ENCODE results near the gene WDR45B.

WDR45B gene

DNA sequence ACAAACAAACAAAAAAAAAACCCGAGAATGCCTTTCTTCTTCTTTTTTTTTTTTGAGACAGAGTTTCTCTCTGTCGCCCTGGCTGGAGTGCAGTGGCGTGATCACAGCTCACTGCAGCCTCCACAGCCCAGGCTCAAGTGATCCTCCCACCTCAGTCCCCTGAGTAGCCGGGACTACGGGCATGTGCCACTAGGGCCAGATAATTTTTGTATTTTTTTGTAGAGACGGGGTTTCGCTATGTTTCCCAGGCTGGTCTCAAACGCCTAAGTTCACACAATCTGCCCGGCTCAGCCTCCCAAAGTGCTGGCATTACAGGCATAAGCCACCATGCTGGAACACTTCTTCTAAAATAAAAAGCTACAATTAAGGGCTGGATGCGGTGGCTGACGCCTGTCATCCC, 17.0 kb upstream of the WDR45B start:
- TF ChIP-seq, protein P1, sequence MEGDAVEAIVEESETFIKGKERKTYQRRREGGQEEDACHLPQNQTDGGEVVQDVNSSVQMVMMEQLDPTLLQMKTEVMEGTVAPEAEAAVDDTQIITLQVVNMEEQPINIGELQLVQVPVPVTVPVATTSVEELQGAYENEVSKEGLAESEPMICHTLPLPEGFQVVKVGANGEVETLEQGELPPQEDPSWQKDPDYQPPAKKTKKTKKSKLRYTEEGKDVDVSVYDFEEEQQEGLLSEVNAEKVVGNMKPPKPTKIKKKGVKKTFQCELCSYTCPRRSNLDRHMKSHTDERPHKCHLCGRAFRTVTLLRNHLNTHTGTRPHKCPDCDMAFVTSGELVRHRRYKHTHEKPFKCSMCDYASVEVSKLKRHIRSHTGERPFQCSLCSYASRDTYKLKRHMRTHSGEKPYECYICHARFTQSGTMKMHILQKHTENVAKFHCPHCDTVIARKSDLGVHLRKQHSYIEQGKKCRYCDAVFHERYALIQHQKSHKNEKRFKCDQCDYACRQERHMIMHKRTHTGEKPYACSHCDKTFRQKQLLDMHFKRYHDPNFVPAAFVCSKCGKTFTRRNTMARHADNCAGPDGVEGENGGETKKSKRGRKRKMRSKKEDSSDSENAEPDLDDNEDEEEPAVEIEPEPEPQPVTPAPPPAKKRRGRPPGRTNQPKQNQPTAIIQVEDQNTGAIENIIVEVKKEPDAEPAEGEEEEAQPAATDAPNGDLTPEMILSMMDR (IDR thresholded peaks at IDR 0.05): no peak

DNA sequence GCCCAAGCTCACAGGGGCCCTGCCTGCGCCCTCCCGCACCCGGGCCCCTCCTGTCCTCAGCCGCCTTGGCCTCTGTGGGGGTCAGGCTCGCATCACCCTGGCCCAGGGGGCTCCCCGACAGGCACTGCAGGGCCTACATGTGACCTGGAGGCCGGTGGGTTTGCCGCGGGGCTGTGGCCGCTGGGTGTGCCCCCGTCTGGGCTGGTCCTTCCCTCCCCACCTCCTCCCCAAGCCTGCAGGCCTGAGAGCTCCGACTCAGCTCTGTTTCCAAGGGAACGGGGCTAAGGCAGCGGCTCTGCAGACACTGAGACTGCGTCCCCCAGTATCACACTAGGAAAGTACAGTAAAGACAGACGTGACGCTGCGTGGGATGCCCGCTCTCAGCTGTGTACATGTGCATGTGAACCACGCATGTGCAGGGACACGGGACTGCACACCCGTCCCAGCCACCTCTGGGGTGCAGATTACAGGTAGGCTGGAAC, 16.5 kb upstream of the WDR45B start:
- TF ChIP-seq, protein P1 (IDR thresholded peaks at IDR 0.05): no peak

DNA sequence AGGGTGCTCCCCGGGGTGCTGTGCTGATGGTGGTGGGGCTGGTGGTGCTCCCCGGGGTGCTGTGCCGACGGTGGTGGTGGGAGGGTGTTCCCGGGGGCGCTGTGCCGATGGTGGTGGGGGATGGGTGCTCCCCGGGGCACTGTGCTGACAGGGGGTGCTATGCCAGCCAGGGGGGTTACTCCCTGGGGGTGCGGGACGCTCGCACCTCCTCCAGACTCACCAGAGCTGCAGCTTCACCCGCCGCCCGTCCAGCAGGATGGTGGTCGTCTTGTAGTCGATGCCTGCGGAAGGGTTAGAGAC, 16.0 kb upstream of the WDR45B start:
- TF ChIP-seq, protein P1 (IDR thresholded peaks at IDR 0.05): no peak

DNA sequence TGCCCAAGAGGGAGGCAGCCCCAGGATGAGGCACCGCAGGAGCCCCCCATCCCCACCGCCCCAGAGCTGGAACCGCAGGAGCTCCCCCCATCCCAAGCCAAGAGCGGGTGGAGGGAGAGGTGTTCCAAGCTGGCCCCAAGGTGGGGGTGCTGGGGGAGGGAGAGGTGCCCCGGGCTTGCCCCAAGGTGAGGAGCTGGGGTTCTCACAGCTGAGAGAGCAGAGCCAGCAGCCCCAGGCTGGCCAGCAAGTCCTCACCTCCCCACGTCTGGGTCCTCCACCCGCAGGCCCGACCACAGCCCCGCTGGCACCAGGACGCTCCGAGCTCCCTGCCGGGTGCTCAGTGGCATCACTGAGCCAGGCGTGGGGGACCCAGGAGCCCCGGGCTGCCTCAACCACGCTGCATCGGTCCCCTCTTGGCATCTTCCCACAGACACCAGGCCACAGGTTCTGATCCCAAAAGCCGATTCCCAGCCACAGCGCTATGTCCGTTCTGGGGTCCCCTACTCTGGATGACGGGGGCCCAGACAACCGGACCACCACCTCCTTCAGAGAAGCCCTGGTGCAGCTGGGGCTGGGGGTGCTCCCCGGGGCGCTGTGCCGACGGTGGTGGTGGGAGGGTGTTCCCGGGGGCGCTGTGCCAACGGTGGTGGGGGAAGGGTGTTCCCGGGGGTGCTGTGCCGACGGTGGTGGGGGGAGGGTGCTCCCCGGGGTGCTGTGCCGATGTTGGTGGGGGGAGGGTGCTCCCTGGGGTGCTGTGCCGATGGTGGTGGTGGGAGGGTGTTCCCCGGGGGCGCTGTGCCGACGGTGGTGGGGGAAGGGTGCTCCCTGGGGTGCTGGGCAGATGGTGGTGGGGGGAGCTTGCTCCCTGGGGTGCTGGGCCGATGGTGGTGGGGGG, 15.4 kb upstream of the WDR45B start:
- TF ChIP-seq, protein P1 (IDR thresholded peaks at IDR 0.05): no peak

DNA sequence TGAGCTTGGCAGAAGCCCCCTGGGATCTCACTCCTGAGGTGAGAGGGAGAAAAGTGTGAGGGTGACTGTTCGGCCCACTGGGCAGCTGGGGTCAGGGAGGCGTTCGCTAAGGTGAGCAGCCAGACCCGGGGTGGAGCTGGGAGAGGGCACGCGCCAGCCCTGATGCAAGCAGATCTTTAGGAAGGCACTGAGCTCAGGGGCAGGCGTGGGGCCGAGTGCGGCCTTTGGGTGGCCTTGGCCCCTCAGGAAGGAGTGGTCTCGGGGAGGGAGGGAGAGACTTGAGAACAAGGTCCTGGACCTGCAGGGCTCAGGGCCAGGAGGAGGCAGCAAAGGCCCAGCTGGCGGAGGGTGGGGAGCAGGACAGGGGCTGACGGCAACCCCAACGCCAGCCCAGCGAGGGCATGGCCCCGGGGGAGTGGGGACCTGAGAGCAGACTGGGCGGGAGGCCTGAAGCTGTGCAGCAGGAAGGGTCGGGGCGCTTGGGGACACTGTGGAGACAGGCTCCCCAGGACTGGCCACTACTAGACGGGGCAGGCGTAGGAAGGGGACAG, 14.5 kb upstream of the WDR45B start:
- TF ChIP-seq, protein P1 (IDR thresholded peaks at IDR 0.05): no peak

DNA sequence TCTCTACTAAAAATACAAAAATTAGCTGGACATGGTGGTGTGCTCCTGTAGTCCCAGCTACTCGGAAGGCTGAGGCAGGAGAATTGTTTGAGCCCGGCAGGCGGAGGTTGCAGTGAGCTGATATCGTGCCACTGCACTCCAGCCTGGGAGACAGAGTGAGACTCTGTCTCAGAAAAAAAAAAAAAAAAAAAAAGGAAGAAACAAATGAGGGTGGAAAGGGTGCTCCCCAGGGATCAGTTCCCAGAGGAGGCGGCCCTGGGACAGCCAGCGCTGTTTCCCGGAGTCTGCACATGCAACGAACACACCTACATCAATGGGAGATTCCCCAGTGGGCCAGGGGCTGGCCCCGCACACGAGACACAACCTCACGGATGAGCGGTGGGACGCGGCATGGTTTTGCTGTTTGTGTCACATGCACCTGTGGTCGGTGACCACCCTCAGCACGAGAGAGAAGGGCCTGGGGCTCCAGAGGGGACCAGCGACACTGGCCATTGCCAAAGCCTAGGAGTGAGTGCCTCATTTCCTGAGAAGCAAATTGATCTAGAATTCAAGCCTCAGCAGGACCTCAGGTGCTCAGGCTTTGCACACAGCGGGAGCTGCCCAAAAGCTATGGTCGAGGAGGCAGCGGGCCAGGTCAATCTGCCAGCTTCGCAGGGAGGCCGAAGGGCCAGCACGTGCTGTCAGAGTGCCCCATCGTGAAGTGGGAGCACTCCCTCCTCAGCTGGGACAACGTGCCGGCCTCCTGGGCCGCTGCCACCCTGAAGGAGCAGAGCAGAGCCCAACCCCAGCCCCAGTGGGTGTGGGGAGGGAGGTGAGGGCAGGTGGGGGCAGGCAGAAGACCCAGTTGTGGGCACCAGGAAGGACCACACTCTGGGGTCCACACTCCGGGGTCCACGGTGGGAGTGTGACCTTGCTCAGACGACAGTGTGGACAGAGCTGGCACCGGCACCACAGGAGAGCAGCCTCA, 13.8 kb upstream of the WDR45B start:
- TF ChIP-seq, protein P1 (IDR thresholded peaks at IDR 0.05): no peak

DNA sequence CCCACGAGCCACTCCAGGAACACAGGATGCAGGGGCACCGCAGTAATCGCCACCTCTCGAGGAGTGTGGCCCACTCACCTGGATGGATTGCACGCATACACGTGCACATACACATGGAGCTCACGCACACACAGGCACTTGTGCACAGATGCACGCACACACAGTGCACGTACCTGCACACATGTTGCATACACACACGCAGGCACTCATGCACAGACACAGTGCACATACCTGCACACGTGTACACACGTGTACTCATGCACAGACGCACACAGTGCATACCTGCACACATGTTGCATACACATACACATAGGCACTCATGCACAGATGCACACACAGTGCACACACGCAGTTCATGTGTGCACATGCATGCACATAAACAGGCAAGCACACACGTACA, 11.6 kb upstream of the WDR45B start:
- TF ChIP-seq, protein P1 (IDR thresholded peaks at IDR 0.05): no peak
